Prostate gland (tissue), 2 donors: Measurements from ENCODE around the gene KRTAP9-1.

ENCODE experiments used
- POLR2A ChIP-seq: fragments of 450-650 bp; IDR thresholded peaks from one replicate; pipeline ENCODE4 v1.6.1; 2016; ENCODE audit warnings: antibody characterized with exemption, mild to moderate bottlenecking
- POLR2AphosphoS5 ChIP-seq: sonication (generic); formaldehyde crosslinking; IDR thresholded peaks from one replicate; pipeline ENCODE4 v1.6.1; 2017; ENCODE audit warnings: antibody characterized with exemption
- TF ChIP-seq, protein P1 (sequence below), 4 experiments: fragments of 200-600 bp in 2 of 4; fragments of 450-650 bp in 2 of 4; sonication (generic) in 2 of 4; IDR thresholded peaks; 1 replicate in 3 of 4; 2 replicates in 1 of 4; pipeline ENCODE4 v1.5.1; 2016 to 2019; ENCODE audit warnings: antibody characterized with exemption in 4 of 4, mild to moderate bottlenecking in 2 of 4, moderate library complexity in 2 of 4

DNA sequence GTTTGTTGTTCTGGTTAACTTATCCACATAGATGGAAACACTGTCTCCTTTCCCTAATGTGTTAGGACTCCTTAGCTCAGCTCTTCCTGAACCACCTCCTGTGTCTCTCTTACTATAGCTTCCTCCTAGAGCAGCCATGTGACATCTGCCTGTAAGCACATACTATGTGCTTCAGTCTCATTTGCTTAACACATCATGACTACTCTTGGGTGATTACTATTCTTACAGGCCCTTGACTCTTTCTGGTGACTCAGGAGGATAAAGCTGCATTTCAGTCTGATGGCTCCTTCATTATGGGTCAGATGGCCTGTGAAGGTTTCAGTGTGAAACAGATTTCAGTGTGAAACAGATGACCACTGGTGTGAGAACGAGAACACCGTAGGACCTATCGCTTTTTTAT is 11.3 kb upstream of the KRTAP9-1 start:
- TF ChIP-seq, protein P1, sequence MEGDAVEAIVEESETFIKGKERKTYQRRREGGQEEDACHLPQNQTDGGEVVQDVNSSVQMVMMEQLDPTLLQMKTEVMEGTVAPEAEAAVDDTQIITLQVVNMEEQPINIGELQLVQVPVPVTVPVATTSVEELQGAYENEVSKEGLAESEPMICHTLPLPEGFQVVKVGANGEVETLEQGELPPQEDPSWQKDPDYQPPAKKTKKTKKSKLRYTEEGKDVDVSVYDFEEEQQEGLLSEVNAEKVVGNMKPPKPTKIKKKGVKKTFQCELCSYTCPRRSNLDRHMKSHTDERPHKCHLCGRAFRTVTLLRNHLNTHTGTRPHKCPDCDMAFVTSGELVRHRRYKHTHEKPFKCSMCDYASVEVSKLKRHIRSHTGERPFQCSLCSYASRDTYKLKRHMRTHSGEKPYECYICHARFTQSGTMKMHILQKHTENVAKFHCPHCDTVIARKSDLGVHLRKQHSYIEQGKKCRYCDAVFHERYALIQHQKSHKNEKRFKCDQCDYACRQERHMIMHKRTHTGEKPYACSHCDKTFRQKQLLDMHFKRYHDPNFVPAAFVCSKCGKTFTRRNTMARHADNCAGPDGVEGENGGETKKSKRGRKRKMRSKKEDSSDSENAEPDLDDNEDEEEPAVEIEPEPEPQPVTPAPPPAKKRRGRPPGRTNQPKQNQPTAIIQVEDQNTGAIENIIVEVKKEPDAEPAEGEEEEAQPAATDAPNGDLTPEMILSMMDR (IDR thresholded peaks at IDR 0.05), result no peak
- TF ChIP-seq POLR2A, result no peak
- TF ChIP-seq POLR2AphosphoS5, result no peak
